GM21367 (cell line): ENCODE results near the gene CYSTM1.

Source experiments
- ATAC-seq: cut with Tn5 transposase; IDR thresholded peaks from one replicate; pipeline ENCODE4 v1.9.1; 2021; ENCODE audit not compliant: unreplicated experiment

Gene CYSTM1

GRCh38 chr5:140287801-140288521, 113.0 kb downstream of the CYSTM1 start:
- ATAC-seq = no peak

- ATAC-seq = no peak
These were observed 117.4 kb downstream of the CYSTM1 start for GRCh38 chr5:140292212-140293036.
